ENCODE data around the gene C14orf93. TPM values are rescaled to one million over a fixed set of nuclear protein-coding genes. Genes with fewer than 3 reads are reported as not detected.

C14orf93 gene
- total and polyA plus RNA-seq, 9 of the 15 experiments (the other 6 are each of a cell fraction or from before 2014, with no cell fraction given): 2.2 to 22.4 (median 16.1) TPM

DNA sequence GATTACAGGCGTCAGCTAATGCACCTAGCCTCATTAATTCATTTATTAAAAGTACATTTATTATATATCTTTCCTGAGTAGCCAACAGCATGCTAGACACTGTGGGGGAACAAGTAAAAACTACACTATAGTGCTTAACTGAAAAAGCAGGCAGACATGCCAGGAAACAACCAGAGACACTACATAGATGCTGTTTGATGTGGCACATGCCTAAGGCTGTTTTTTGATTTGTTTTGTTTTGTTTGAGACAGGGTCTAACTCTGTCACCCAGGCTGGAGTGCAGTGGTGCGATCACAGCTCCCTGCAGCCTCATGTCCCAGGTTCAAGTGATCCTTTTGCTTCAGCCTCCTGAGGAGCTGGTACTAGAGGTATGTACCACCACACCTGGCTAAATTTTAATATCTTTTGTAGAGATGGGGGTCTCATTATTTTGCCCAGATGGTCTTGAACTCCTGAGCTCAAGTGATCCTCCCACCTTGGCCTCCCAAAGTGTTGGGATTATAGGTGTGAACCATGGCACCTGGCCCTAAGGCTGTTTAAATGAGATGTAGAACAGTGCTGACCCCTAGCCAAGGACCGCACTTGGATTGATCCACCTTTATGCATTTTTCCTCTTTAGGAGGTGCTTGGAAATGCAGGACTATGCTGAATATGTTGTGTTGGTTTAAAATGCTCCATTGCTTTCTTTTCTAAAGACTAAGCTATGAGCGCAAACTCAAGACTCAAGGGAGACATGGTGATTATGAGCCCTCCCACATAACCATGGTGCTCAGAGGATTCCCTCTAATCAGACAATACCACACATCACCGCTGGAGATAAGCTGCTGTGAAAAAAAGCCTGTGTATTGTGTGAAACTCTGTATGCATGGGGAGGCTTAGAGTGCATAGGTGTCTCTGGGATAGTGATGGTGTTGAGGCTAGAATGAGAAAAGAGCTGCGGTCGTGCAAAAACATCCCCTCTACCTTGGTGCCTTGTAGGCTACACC lies 10.5 kb upstream of the C14orf93 start (continued):
- TF ChIP-seq TSHZ1 (CRISPR knock-in tag; IDR thresholded peaks at IDR 0.05): no peak
- no peak for TF ChIP-seq ZNF77 (CRISPR knock-in tag; IDR thresholded peaks at IDR 0.05)
- TF ChIP-seq HMG20B (CRISPR knock-in tag; IDR thresholded peaks at IDR 0.05): no peak
- TF ChIP-seq MEIS2 (IDR thresholded peaks at IDR 0.05; ENCODE audit: partially characterized antibody): no peak
- TF ChIP-seq ETS1 (conservative IDR thresholded peaks at IDR 0.05; ENCODE audit: control insufficient read depth, low read depth, low read length): no peak
- TF ChIP-seq, protein P1, sequence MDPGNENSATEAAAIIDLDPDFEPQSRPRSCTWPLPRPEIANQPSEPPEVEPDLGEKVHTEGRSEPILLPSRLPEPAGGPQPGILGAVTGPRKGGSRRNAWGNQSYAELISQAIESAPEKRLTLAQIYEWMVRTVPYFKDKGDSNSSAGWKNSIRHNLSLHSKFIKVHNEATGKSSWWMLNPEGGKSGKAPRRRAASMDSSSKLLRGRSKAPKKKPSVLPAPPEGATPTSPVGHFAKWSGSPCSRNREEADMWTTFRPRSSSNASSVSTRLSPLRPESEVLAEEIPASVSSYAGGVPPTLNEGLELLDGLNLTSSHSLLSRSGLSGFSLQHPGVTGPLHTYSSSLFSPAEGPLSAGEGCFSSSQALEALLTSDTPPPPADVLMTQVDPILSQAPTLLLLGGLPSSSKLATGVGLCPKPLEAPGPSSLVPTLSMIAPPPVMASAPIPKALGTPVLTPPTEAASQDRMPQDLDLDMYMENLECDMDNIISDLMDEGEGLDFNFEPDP (CRISPR knock-in tag; IDR thresholded peaks at IDR 0.05): no peak
- no peak for TF ChIP-seq CEBPZ (IDR thresholded peaks at IDR 0.05; ENCODE audit: borderline replicate concordance, low read depth, low read length)
- TF ChIP-seq, protein P2, sequence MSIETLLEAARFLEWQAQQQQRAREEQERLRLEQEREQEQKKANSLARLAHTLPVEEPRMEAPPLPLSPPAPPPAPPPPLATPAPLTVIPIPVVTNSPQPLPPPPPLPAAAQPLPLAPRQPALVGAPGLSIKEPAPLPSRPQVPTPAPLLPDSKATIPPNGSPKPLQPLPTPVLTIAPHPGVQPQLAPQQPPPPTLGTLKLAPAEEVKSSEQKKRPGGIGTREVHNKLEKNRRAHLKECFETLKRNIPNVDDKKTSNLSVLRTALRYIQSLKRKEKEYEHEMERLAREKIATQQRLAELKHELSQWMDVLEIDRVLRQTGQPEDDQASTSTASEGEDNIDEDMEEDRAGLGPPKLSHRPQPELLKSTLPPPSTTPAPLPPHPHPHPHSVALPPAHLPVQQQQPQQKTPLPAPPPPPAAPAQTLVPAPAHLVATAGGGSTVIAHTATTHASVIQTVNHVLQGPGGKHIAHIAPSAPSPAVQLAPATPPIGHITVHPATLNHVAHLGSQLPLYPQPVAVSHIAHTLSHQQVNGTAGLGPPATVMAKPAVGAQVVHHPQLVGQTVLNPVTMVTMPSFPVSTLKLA (conservative IDR thresholded peaks at IDR 0.05): peak in 1 of 2 experiments; percentile 35; a peak in 1 of 4 replicates
- no peak for TF ChIP-seq SNIP1 (IDR thresholded peaks at IDR 0.05; ENCODE audit: low read depth)
- TF ChIP-seq FOXK2 (conservative IDR thresholded peaks at IDR 0.05 in 1 of 2, IDR thresholded peaks at IDR 0.05 in 1 of 2; ENCODE audit: low read depth in 2 of 2): peak; percentile 50 to 53; a peak in 2 of 4 replicates
- TF ChIP-seq ZNF696 (CRISPR knock-in tag; conservative IDR thresholded peaks at IDR 0.05): no peak
- TF ChIP-seq MTA1 (IDR thresholded peaks at IDR 0.05; ENCODE audit: borderline replicate concordance): no peak
- no peak for TF ChIP-seq WHSC1 (IDR thresholded peaks at IDR 0.05; ENCODE audit: low read length)
- no peak for TF ChIP-seq FOXJ3 (CRISPR knock-in tag; IDR thresholded peaks at IDR 0.05)
- no peak for TF ChIP-seq GABPA (tag; conservative IDR thresholded peaks at IDR 0.05; ENCODE audit: low read depth)
